Smooth muscle cell of trachea (primary cell): Measurements from ENCODE around the gene TRIP13. TPM values are rescaled to one million over a fixed set of nuclear protein-coding genes. Genes with fewer than 3 reads are reported as not detected.

Source experiments
- total RNA-seq: library from RNA; depleted of rRNA; stranded (reverse); fragments of >200 nt; gene quantifications from 2 replicates; pipeline ENCODE4 v1.2.1, GENCODE V29; 2014

The TRIP13 gene, protein sequence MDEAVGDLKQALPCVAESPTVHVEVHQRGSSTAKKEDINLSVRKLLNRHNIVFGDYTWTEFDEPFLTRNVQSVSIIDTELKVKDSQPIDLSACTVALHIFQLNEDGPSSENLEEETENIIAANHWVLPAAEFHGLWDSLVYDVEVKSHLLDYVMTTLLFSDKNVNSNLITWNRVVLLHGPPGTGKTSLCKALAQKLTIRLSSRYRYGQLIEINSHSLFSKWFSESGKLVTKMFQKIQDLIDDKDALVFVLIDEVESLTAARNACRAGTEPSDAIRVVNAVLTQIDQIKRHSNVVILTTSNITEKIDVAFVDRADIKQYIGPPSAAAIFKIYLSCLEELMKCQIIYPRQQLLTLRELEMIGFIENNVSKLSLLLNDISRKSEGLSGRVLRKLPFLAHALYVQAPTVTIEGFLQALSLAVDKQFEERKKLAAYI
- 5.6 and 32.1 TPM in 2 replicates for total RNA-seq

DNA sequence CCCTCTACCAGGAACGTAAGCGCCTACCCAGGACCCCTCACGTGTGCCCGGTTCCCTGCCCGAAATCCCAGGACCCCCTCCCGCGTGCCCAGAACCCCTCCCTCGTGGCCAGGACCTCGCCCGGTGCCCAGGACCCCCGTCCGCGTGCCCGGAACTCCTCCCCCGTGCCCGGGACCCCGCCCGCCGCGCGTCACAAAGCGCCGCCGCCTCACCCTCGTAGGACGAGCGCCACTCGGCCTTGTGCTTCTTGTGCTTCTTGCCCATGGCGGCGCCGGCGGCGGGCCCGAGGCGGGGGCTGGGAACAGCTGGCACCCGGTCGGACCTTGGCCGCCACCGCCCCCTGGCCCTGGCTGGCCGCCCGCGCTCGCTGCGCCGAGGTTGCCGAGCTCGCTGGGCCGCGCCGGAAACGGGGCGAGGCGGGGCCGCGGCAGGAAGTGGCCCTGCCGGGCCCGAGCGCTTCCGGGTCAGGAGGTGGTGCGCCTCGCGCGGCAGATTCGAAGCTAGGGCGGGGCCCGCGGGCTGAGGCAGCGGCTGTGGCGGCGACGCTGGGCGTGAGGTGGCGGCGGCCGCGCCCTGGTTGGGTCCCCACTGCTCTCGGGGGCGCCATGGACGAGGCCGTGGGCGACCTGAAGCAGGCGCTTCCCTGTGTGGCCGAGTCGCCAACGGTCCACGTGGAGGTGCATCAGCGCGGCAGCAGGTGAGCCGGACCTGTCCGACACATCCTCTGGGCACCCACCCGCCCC, at the start of gene TRIP13, which contains the start of gene BRD9:
Gene TRIP13, plus strand, starts transcription at position 491 of the 743 bp plus-strand sequence. Its CDS starts 115 bp downstream, at position 606.
Gene BRD9, minus strand, starts transcription at position 408 of the 743 bp plus-strand sequence. Its CDS starts 144 bp downstream, at position 264.

DNA sequence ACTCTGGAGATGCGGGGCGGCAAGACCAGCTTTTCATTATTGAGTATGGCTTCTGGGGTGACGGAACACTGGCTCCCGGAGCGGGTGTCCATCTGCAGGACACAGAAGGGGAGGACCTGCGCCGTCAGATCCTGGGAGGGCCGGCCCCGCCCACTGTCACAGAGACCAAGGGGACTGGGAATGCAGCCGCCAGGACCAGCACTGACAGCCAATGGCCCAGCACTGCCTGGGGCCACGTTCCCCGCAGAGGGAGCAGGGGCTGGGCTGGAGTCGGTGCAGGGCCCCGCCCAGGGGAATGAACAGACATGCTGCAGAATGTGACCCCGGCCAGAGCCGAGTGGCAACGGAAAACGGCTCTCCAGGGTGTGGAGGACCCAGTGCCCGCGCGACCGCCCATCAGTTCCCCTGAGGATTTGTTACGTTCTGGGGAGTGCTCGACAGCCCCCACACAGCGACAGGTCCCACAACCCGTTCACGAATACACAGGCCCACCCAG, 42.1 kb upstream of the TRIP13 start, which contains the start of gene ZDHHC11:
Gene ZDHHC11, minus strand, starts transcription at position 476 of the 496 bp plus-strand sequence. Its CDS starts 384 bp downstream, at position 92.

Other genes with a start within 250 kb of the TRIP13 start
- 0.15 and 0.66 TPM in 2 replicates for gene TPPP, start 199.5 kb upstream of the TRIP13 start, total RNA-seq
- 0.29 TPM in 1 of 2 replicates, not detected in the other for gene ZDHHC11B, start 108.2 kb upstream of the TRIP13 start, total RNA-seq
- gene ZDHHC11, start 41.9 kb upstream of the TRIP13 start, total RNA-seq = 0.87 and 2.8 TPM in 2 replicates
- 42.3 and 50.3 TPM in 2 replicates for gene BRD9, start 83 bp upstream of the TRIP13 start, total RNA-seq
- gene NKD2, start 115.9 kb downstream of the TRIP13 start, total RNA-seq = 4.6 and 7.1 TPM in 2 replicates
- 12.5 and 21.0 TPM in 2 replicates for gene SLC12A7, start 219.2 kb downstream of the TRIP13 start, total RNA-seq